ENCODE measurements around the gene AKNA. TPM values are rescaled to one million over a fixed set of nuclear protein-coding genes. Genes with fewer than 3 reads are reported as not detected.

The AKNA gene
- total and polyA plus RNA-seq, 2 of the 8 experiments (the other 6 are each of a cell fraction or from before 2014, with no cell fraction given) = 21.0 to 27.4 TPM

DNA sequence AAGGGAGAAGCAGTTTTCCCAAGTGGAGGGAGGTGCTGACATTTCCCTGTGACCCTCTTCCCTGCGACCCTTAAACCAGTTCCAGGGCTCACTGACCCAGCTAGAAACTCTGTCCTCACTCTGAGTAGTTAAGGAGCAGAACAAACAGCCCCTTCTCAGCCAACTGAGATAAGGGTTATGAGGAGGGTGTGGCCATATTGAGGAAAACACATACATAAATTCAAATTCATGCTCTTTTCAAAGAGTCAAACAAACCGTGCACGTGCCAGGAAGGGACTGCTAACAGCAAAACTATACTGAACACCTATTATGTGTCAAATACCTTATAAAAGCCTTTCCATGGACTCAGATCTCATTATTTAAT, 4.9 kb upstream of the AKNA start:
- Histone ChIP-seq H2AFZ (ENCODE audit: low read length) (no peak overlapping the region), H3K36me3 (ENCODE audit: control insufficient read depth in 2 of 4, insufficient read depth in 4 of 4, low read length in 3 of 4) (peaks cover 0 to 9% (median 1%) of the 10 kb centered on the region in 4 experiments; a peak in 2 of 8 replicates), H3K56ac (replicated peaks; ENCODE audit: insufficient read length, low read depth, low read length) (no peak overlapping the region), H3K27me3 (replicated peaks in 1 of 4; ENCODE audit: control insufficient read depth in 3 of 4, extremely low read depth in 1 of 4, insufficient read depth in 3 of 4, low read length in 3 of 4) (no peaks in the 10 kb centered on the region; a peak in 1 of 7 replicates), H3K14ac (ENCODE audit: insufficient read length) (no peak overlapping the region), H3K9me3 (ENCODE audit: insufficient read depth in 2 of 2, low read depth in 1 of 2, low read length in 1 of 2) (no peaks in the 10 kb centered on the region), H2BK5ac (ENCODE audit: low read depth, low read length) (no peak overlapping the region), H3K4me2 (ENCODE audit: insufficient read depth in 1 of 2, low read depth in 2 of 2, low read length in 2 of 2) (no peak overlapping the region), H2BK20ac (ENCODE audit: low read length) (no peak overlapping the region), H3K4ac (replicated peaks; ENCODE audit: insufficient read length, low read depth, low read length) (no peak overlapping the region), H3K18ac (ENCODE audit: extremely low read depth, low read length) (no peak overlapping the region), H3K79me2 (ENCODE audit: control insufficient read depth in 1 of 2, insufficient read depth in 2 of 2, low read length in 2 of 2) (peaks cover 0 to 6% of the 10 kb centered on the region in 2 experiments; a peak in 1 of 4 replicates), H4K5ac (ENCODE audit: insufficient read length, low read depth, low read length) (no peak overlapping the region), H4K91ac (replicated peaks; ENCODE audit: insufficient read length, low read length) (peak overlapping the region; percentile 15), H3K23ac (ENCODE audit: insufficient read length) (no peak overlapping the region), H3K79me1 (ENCODE audit: low read depth, low read length) (no peaks in the 10 kb centered on the region), H3K9ac (replicated peaks in 1 of 4; ENCODE audit: extremely low read depth in 1 of 4, low read depth in 3 of 4, low read length in 3 of 4) (no peak overlapping the region), H2AK5ac (ENCODE audit: low read depth, low read length) (no peak overlapping the region; the same call in 1 of the 2 replicates), H3K27ac (ENCODE audit: low read depth, low read length) (no peak overlapping the region), H2BK12ac (ENCODE audit: low read depth, low read length) (0 out of 2 replicates have a peak overlapping the region, but pooled peaks have one; percentile 9), H4K20me1 (replicated peaks in 1 of 2; ENCODE audit: control insufficient read depth in 1 of 2, insufficient read depth in 2 of 2, low read length in 2 of 2) (peaks cover 0 to 1% of the 10 kb centered on the region in 2 experiments), H2BK120ac (replicated peaks; ENCODE audit: low read depth, low read length) (no peak overlapping the region), H3K4me1 (replicated peaks in 1 of 4; ENCODE audit: control insufficient read depth in 3 of 4, insufficient read depth in 4 of 4, low read length in 3 of 4) (peaks cover 9 to 30% (median 18%) of the 10 kb centered on the region in 4 experiments), H3K23me2 (ENCODE audit: low read depth, low read length) (peaks cover 3% of the 10 kb centered on the region; the same call in 1 of the 2 replicates), H2BK15ac (ENCODE audit: low read length) (no peak overlapping the region), H4K8ac (ENCODE audit: extremely low read depth, insufficient read depth, low read length) (no peak overlapping the region), H3K4me3 (ENCODE audit: extremely low read depth in 1 of 4, insufficient read depth in 2 of 4, low read depth in 3 of 4, low read length in 4 of 4) (no peak overlapping the region)
- FAIRE-seq = no peak
- DNase-seq (ENCODE audit: low read depth in 1 of 2, low spot score in 2 of 2) = no peak
- 88% methylated on average over 3 of the region's 3 CpGs; no CpG with 5 or more reads in 1 of the 2 experiments for WGBS, 2 experiments (ENCODE audit: extremely low coverage in 1 of 2, insufficient coverage in 1 of 2, insufficient read length in 1 of 2, insufficient replicate concordance in 2 of 2, low coverage in 1 of 2, low lambda C conversion rate in 2 of 2, missing lambda C conversion rate in 1 of 2)
- ChIA-PET POLR2A (ENCODE audit: partially characterized antibody) (interaction anchor here (0.7 to 5.5 kb wide), 2 partner anchors 8 to 18 kb away, joined by 3 to 38 read pairs; no protein-coding TSS in a partner anchor), CTCF (ENCODE audit: partially characterized antibody) (interaction anchor here (1.0 to 2.4 kb wide), 7 partner anchors 11 to 174 kb away, joined by 3 to 8 read pairs (median 4); no protein-coding TSS in a partner anchor)
- TF ChIP-seq NANOG (IDR thresholded peaks at IDR 0.05; ENCODE audit: insufficient read depth, low read depth, low read length, poor library complexity, severe bottlenecking) (no peak), POLR2AphosphoS5 (IDR thresholded peaks at IDR 0.05; ENCODE audit: low read depth, low read length) (no peak), SUZ12 (IDR thresholded peaks at IDR 0.05; ENCODE audit: low read length) (no peak), EGR1 (IDR thresholded peaks at IDR 0.05; ENCODE audit: borderline replicate concordance, low read depth, low read length) (no peak), HDAC6 (IDR thresholded peaks at IDR 0.05; ENCODE audit: low read depth, low read length) (no peak), GTF2F1 (IDR thresholded peaks at IDR 0.05; ENCODE audit: borderline replicate concordance, low read depth, low read length) (no peak), CBX5 (IDR thresholded peaks at IDR 0.05; ENCODE audit: low read depth, low read length) (no peak)
- TF ChIP-seq, protein P1, sequence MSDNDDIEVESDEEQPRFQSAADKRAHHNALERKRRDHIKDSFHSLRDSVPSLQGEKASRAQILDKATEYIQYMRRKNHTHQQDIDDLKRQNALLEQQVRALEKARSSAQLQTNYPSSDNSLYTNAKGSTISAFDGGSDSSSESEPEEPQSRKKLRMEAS (IDR thresholded peaks at IDR 0.05) = no peak
